NT2/D1 (cell line): ENCODE results near the gene NFIA.
"Not testable (repeated sequence)": the region's sequence is repeated elsewhere in the genome, so short reads cannot be mapped to it uniquely, and the experiment has no call there.

Experiments used
- SUZ12 ChIP-seq: IDR thresholded peaks from 2 replicates; pipeline ENCODE4 v1.6.1; 2011; ENCODE audit not compliant: insufficient read length, insufficient read depth; ENCODE audit errors: extremely low read depth
- ZNF274 ChIP-seq: IDR thresholded peaks from 2 replicates; pipeline ENCODE4 v1.6.1; 2011; ENCODE audit warnings: mild to moderate bottlenecking, low read depth, low read length

GRCh38 chr1:61278503-61278902 lies 196.1 kb downstream of the NFIA start:
- not testable (repeated sequence) for TF ChIP-seq ZNF274, SUZ12
